ENCODE results near the gene PIK3C3. TPM values are rescaled to one million over a fixed set of nuclear protein-coding genes. Genes with fewer than 3 reads are reported as not detected.
"Not testable (repeated sequence)": the region's sequence is repeated elsewhere in the genome, so short reads cannot be mapped to it uniquely, and the experiment has no call there.

The PIK3C3 gene
- total and polyA plus RNA-seq, 8 donors = 19.7 to 99.5 (median 36.3) TPM

DNA sequence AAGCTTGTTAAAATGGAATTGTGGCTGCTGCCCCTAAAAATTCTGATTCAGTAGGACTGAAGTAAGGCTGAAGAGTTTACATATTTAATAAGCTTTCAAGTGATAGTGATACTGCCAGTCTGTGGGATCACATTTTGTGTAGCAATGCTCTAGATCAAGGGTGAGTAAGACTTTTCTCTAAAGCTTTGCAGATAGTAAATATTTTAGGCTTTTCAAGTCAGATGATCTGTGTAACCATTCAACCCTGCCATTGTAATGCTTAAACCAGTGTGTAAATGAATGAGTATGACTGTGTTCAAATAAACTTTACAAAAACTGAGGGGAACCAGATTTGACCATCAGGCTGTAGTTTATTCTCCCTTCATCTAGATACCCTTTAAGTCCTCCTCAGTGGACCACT, 92.7 kb downstream of the PIK3C3 start:
- intact Hi-C loops (cut with DNase I; ENCODE audit: low total_unique reads) = no loop called here
- Histone ChIP-seq H3K36me3 (peaks cover 0 to 59% (median 50%) of the 10 kb centered on the region in 4 donors), H3K9me3 (no peaks in the 10 kb centered on the region), H3K4me1 (peaks cover 0 to 28% (median 14%) of the 10 kb centered on the region in 4 donors), H3K27ac (peak overlapping the region in 3 of 5 donors; percentile 1 to 35 (median 18)), H3K4me3 (no peak overlapping the region), H3K27me3 (no peaks in the 10 kb centered on the region)
- DNase-seq = no peak
- TF ChIP-seq, protein P1, sequence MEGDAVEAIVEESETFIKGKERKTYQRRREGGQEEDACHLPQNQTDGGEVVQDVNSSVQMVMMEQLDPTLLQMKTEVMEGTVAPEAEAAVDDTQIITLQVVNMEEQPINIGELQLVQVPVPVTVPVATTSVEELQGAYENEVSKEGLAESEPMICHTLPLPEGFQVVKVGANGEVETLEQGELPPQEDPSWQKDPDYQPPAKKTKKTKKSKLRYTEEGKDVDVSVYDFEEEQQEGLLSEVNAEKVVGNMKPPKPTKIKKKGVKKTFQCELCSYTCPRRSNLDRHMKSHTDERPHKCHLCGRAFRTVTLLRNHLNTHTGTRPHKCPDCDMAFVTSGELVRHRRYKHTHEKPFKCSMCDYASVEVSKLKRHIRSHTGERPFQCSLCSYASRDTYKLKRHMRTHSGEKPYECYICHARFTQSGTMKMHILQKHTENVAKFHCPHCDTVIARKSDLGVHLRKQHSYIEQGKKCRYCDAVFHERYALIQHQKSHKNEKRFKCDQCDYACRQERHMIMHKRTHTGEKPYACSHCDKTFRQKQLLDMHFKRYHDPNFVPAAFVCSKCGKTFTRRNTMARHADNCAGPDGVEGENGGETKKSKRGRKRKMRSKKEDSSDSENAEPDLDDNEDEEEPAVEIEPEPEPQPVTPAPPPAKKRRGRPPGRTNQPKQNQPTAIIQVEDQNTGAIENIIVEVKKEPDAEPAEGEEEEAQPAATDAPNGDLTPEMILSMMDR (IDR thresholded peaks at IDR 0.05) = no peak
- TF ChIP-seq EP300 (IDR thresholded peaks at IDR 0.05) (no peak), POLR2A (IDR thresholded peaks at IDR 0.05) (no peak), POLR2AphosphoS5 (IDR thresholded peaks at IDR 0.05) (no peak)

DNA sequence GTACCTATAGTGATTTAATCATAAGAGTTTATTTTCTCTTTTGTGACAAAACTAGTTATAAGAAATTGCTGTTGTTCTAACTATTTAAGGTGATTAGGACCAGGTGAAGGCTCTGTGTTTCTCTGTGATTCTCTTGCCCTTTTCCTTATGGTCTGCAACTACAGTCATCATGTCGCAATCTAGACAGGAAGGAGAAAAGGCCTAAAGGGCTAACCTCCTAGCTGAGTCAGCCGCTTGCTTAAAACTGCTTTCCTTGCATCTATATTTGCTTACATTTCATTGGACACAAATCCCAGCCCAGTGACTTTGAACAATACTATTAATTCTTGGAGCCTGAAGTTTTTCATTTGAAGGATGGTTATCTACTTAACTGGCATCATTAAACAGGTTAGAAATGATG, 93.1 kb downstream of the PIK3C3 start:
- H3K36me3 ChIP-seq = peaks cover 0 to 55% (median 45%) of the 10 kb centered on the region in 4 donors
- H3K27ac ChIP-seq = peak overlapping the region in 3 of 5 donors; percentile 1 to 35 (median 18)
- DNase-seq = peak in 1 of 2 donors; percentile 64
- WGBS, 5 donors = 29 to 70% (median 51%) methylated on average over 2 of the region's 2 CpGs
- no peaks in the 10 kb centered on the region for H3K27me3 ChIP-seq
- H3K4me1 ChIP-seq = peaks cover 0 to 26% (median 14%) of the 10 kb centered on the region in 4 donors
- intact Hi-C loops (cut with DNase I; ENCODE audit: low total_unique reads) = no loop called here
- TF ChIP-seq, protein P1 (IDR thresholded peaks at IDR 0.05) = no peak
- TF ChIP-seq EP300 (IDR thresholded peaks at IDR 0.05) = no peak
- no peak for TF ChIP-seq POLR2A (IDR thresholded peaks at IDR 0.05)
- peak in 1 of 3 donors; percentile 73 for TF ChIP-seq POLR2AphosphoS5 (IDR thresholded peaks at IDR 0.05)
- H3K4me3 ChIP-seq = no peak overlapping the region
- H3K9me3 ChIP-seq = no peaks in the 10 kb centered on the region

DNA sequence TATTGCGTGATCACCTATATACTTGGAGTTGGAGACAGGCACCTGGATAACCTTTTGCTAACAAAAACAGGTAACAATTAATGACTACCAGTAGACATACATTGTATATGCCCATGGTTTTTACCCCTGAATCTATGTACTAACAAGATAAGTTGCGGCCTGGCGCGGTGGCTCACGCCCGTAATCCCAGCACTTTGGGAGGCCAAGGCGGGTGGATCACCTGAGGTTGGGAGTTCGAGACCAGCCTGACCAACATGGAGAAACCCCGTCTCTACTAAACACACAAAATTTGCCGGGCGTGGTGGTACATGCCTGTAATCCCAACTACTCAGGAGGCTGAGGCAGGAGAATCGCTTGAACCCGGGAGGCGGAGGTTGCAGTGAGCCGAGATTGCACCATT, 94.5 kb downstream of the PIK3C3 start:
- H3K27ac ChIP-seq; H3K4me3 ChIP-seq; intact Hi-C loops (cut with DNase I; ENCODE audit: low total_unique reads); DNase-seq; H3K27me3 ChIP-seq; H3K9me3 ChIP-seq: not testable (repeated sequence)
- WGBS, 5 donors = 94 to 97% (median 96%) methylated on average over 15 of the region's 15 CpGs
- Histone ChIP-seq H3K36me3 (peaks cover 0 to 45% (median 36%) of the 10 kb centered on the region in 4 donors), H3K4me1 (peaks cover 0 to 26% (median 14%) of the 10 kb centered on the region in 4 donors)

DNA sequence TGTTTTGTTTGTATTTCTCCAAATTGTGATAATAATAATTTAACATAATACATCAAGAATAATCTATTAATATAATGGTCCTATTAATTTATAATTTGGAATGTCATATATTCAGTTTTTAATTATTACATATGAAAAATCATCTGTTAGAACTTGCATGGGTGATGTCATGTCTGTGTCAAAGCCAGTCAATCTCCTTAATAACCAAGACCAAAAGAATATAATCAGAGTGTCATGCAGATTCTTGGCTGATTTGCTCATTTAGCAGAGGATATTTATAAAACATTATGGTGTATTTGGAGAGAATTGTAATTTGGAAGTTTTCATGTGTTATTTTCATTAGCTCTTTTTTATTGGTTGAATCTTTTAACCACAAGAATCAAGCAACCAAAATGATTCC, 96.4 kb downstream of the PIK3C3 start:
- Histone ChIP-seq H3K4me3 (no peak overlapping the region), H3K9me3 (no peaks in the 10 kb centered on the region), H3K4me1 (peaks cover 0 to 26% (median 14%) of the 10 kb centered on the region in 4 donors), H3K27me3 (no peaks in the 10 kb centered on the region), H3K27ac (no peak overlapping the region), H3K36me3 (peaks cover 0 to 38% (median 28%) of the 10 kb centered on the region in 4 donors)
- DNase-seq = no peak
- intact Hi-C loops (cut with DNase I; ENCODE audit: low total_unique reads) = no loop called here
- TF ChIP-seq EP300 (IDR thresholded peaks at IDR 0.05) = no peak
- no peak for TF ChIP-seq POLR2A (IDR thresholded peaks at IDR 0.05)
- no peak for TF ChIP-seq POLR2AphosphoS5 (IDR thresholded peaks at IDR 0.05)
- TF ChIP-seq, protein P1 (IDR thresholded peaks at IDR 0.05) = no peak

DNA sequence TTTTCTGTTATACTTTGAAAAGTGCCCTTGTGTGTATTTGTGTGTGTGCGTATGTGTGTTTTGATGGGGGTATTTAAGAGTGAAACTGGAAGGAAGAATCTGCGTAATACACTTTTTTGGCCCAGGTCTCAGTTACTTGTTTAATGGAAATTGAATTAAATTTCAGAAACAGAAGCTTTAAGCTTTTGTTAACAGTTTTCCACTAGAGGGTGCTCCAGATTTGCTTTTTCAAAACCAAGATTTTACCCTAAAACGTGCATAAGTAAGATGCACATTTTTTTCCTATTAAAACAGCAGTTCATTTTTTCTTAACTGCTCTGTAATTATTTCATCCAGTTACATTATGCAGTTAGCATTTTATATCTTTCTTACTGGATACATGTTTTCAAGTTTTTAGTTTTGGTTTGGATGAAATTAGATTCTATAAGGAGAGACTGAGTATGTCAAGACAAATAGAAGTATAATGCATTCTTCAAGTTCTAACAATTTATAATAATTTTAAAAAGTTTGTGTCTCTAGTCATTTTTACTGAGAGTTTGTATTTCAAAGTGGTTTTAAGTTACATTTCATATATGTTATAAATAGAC, 97.2 kb downstream of the PIK3C3 start:
- 57 to 91% (median 70%) methylated on average over 3 of the region's 3 CpGs for WGBS, 5 donors

More for the DNA sequence above, 97.2 kb downstream of the PIK3C3 start:
- Histone ChIP-seq H3K27ac (no peak overlapping the region), H3K27me3 (no peaks in the 10 kb centered on the region), H3K9me3 (no peaks in the 10 kb centered on the region), H3K4me3 (no peak overlapping the region), H3K36me3 (peaks cover 0 to 38% (median 28%) of the 10 kb centered on the region in 4 donors), H3K4me1 (peaks cover 0 to 22% (median 13%) of the 10 kb centered on the region in 4 donors)
- peak in 1 of 2 donors; percentile 16 for DNase-seq
- TF ChIP-seq, protein P1 (IDR thresholded peaks at IDR 0.05) = no peak
- no peak for TF ChIP-seq POLR2A (IDR thresholded peaks at IDR 0.05)
- TF ChIP-seq POLR2AphosphoS5 (IDR thresholded peaks at IDR 0.05) = no peak
- no peak for TF ChIP-seq EP300 (IDR thresholded peaks at IDR 0.05)
- intact Hi-C loops (cut with DNase I; ENCODE audit: low total_unique reads) = no loop called here
